Subcutaneous abdominal adipose tissue (tissue), 5 donors: ENCODE data around the gene LPCAT2.

ENCODE experiments used
- H3K27ac ChIP-seq: one replicate; pipeline ENCODE4 v1.7.0; 2013; ENCODE audit warnings: low read depth, mild to moderate bottlenecking, inconsistent platforms, low read length, moderate library complexity
- H3K27me3 ChIP-seq, 5 donors: one replicate each; pipeline ENCODE4 v1.7.0; 2013; ENCODE audit warnings: low read length in 5 of 5, inconsistent platforms in 1 of 5; ENCODE audit not compliant: control insufficient read depth in 5 of 5, insufficient read depth in 4 of 5
- H3K36me3 ChIP-seq, 5 donors: one replicate each; pipeline ENCODE4 v1.7.0; 2013; ENCODE audit warnings: low read length in 5 of 5; ENCODE audit not compliant: control insufficient read depth in 5 of 5, insufficient read depth in 5 of 5
- H3K4me1 ChIP-seq, 5 donors: one replicate each; pipeline ENCODE4 v1.7.0; 2013; ENCODE audit warnings: low read length in 5 of 5, mild to moderate bottlenecking in 3 of 5, moderate library complexity in 1 of 5; ENCODE audit not compliant: control insufficient read depth in 5 of 5, insufficient read depth in 5 of 5
- H3K4me3 ChIP-seq, 5 donors: one replicate each; pipeline ENCODE4 v1.7.0; 2013; ENCODE audit warnings: low read length in 5 of 5, low read depth in 1 of 5
- H3K9ac ChIP-seq, 5 donors: one replicate each; pipeline ENCODE4 v1.7.0; 2013; ENCODE audit warnings: low read length in 5 of 5, mild to moderate bottlenecking in 4 of 5, moderate library complexity in 3 of 5
- H3K9me3 ChIP-seq, 5 donors: one replicate each; pipeline ENCODE4 v1.7.0; 2013; ENCODE audit warnings: low read length in 5 of 5; ENCODE audit not compliant: control insufficient read depth in 5 of 5
- donor health status: healthy.
- donor health status: healthy.
- donor health status: healthy.
- donor health status: healthy.
- donor health status: healthy.

LPCAT2 gene

GRCh38 chr16:55491691-55492090, 17.2 kb upstream of the LPCAT2 start:
- H3K27ac ChIP-seq = no peak overlapping the region
- H3K27me3 ChIP-seq = peaks cover 0 to 9% (median 0%) of the 10 kb centered on the region in 5 donors
- H3K4me3 ChIP-seq = no peak overlapping the region
- peaks cover 0 to 26% (median 22%) of the 10 kb centered on the region in 5 donors for H3K36me3 ChIP-seq
- no peak overlapping the region for H3K9ac ChIP-seq
- peaks cover 0 to 21% (median 0%) of the 10 kb centered on the region in 5 donors for H3K4me1 ChIP-seq
- no peaks in the 10 kb centered on the region for H3K9me3 ChIP-seq

GRCh38 chr16:55492756-55493380, 16.0 kb upstream of the LPCAT2 start:
- no peak overlapping the region for H3K4me3 ChIP-seq
- H3K36me3 ChIP-seq = peaks cover 0 to 28% (median 22%) of the 10 kb centered on the region in 5 donors
- H3K4me1 ChIP-seq = peaks cover 0 to 21% (median 0%) of the 10 kb centered on the region in 5 donors
- peaks cover 0 to 9% (median 3%) of the 10 kb centered on the region in 5 donors for H3K27me3 ChIP-seq
- H3K27ac ChIP-seq = no peak overlapping the region
- H3K9me3 ChIP-seq = no peaks in the 10 kb centered on the region
- no peak overlapping the region for H3K9ac ChIP-seq

GRCh38 chr16:55494994-55495421, 13.9 kb upstream of the LPCAT2 start:
- no peak overlapping the region for H3K4me3 ChIP-seq
- peaks cover 0 to 22% (median 5%) of the 10 kb centered on the region in 5 donors for H3K36me3 ChIP-seq
- H3K4me1 ChIP-seq = peaks cover 0 to 24% (median 3%) of the 10 kb centered on the region in 5 donors
- H3K27me3 ChIP-seq = peaks cover 0 to 3% (median 0%) of the 10 kb centered on the region in 5 donors
- no peak overlapping the region for H3K27ac ChIP-seq
- H3K9me3 ChIP-seq = no peaks in the 10 kb centered on the region
- no peak overlapping the region for H3K9ac ChIP-seq

- H3K36me3 ChIP-seq = peaks cover 0 to 19% (median 4%) of the 10 kb centered on the region in 5 donors
- H3K9ac ChIP-seq = no peak overlapping the region
- no peak overlapping the region for H3K4me3 ChIP-seq
- H3K9me3 ChIP-seq = no peaks in the 10 kb centered on the region
- peaks cover 0 to 3% (median 0%) of the 10 kb centered on the region in 5 donors for H3K27me3 ChIP-seq
- H3K27ac ChIP-seq = no peak overlapping the region
- H3K4me1 ChIP-seq = peaks cover 3 to 31% (median 9%) of the 10 kb centered on the region in 5 donors
Observed at GRCh38 chr16:55495616-55496289, 13.1 kb upstream of the LPCAT2 start.

GRCh38 chr16:55496509-55497145, 12.2 kb upstream of the LPCAT2 start:
- Histone ChIP-seq H3K27ac (no peak overlapping the region), H3K27me3 (peaks cover 0 to 3% (median 0%) of the 10 kb centered on the region in 5 donors), H3K4me1 (peaks cover 4 to 39% (median 17%) of the 10 kb centered on the region in 5 donors)

GRCh38 chr16:55497558-55497957, 11.3 kb upstream of the LPCAT2 start:
- H3K27me3 ChIP-seq = peaks cover 0 to 3% (median 0%) of the 10 kb centered on the region in 5 donors
- H3K4me1 ChIP-seq = peaks cover 6 to 48% (median 25%) of the 10 kb centered on the region in 5 donors

More at GRCh38 chr16:55496509-55497145, 12.2 kb upstream of the LPCAT2 start:
- H3K4me3 ChIP-seq = no peak overlapping the region
- no peak overlapping the region for H3K9ac ChIP-seq
- H3K9me3 ChIP-seq = no peaks in the 10 kb centered on the region
- peaks cover 0 to 17% (median 5%) of the 10 kb centered on the region in 5 donors for H3K36me3 ChIP-seq

GRCh38 chr16:55498101-55498500, 10.8 kb upstream of the LPCAT2 start:
- no peaks in the 10 kb centered on the region for H3K9me3 ChIP-seq
- H3K4me1 ChIP-seq = peaks cover 11 to 53% (median 31%) of the 10 kb centered on the region in 5 donors
- peaks cover 0 to 14% (median 5%) of the 10 kb centered on the region in 5 donors for H3K36me3 ChIP-seq
- H3K27ac ChIP-seq = no peak overlapping the region
- H3K27me3 ChIP-seq = peaks cover 0 to 3% (median 0%) of the 10 kb centered on the region in 5 donors
- H3K4me3 ChIP-seq = no peak overlapping the region
- H3K9ac ChIP-seq = no peak overlapping the region

More at GRCh38 chr16:55497558-55497957, 11.3 kb upstream of the LPCAT2 start:
- Histone ChIP-seq H3K9ac (no peak overlapping the region), H3K27ac (no peak overlapping the region), H3K4me3 (no peak overlapping the region), H3K36me3 (peaks cover 0 to 16% (median 5%) of the 10 kb centered on the region in 5 donors), H3K9me3 (no peaks in the 10 kb centered on the region)

- no peak overlapping the region for H3K4me3 ChIP-seq
- no peak overlapping the region for H3K9ac ChIP-seq
- no peak overlapping the region for H3K27ac ChIP-seq
- H3K9me3 ChIP-seq = no peaks in the 10 kb centered on the region
- H3K4me1 ChIP-seq = peaks cover 11 to 59% (median 33%) of the 10 kb centered on the region in 5 donors
- peaks cover 0 to 18% (median 5%) of the 10 kb centered on the region in 5 donors for H3K36me3 ChIP-seq
- H3K27me3 ChIP-seq = peaks cover 0 to 3% (median 0%) of the 10 kb centered on the region in 5 donors
Observed at GRCh38 chr16:55499281-55499680, 9.6 kb upstream of the LPCAT2 start.

- Histone ChIP-seq H3K4me3 (no peak overlapping the region), H3K4me1 (peaks cover 11 to 55% (median 33%) of the 10 kb centered on the region in 5 donors), H3K27me3 (peaks cover 0 to 3% (median 0%) of the 10 kb centered on the region in 5 donors), H3K9ac (no peak overlapping the region), H3K9me3 (no peaks in the 10 kb centered on the region), H3K27ac (no peak overlapping the region), H3K36me3 (peaks cover 0 to 20% (median 5%) of the 10 kb centered on the region in 5 donors)
Observed at GRCh38 chr16:55499951-55500529, 8.8 kb upstream of the LPCAT2 start.
